ENCODE results near the gene HRH4.

DNA sequence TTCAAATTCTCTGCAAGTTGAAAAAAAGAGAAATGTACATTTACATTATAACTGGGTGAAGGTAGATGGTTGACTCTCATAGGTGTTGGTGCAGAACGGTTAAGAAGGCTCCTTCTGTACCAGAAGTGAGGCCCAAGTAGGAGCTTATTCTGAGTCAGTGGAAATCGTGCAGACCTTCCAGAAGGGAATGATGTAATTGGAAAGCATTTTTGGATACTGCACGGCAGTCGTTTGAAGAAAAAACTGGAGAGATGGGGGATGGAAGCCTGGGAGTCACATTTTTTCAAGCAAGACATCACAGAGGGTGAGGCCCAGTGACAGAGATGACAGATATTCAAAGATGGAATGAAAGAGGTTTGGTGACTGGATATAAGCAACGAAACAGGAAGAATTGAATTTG lies 39.4 kb downstream of the HRH4 start:
- TF ChIP-seq POLR2A (IDR thresholded peaks at IDR 0.05): no peak
- TF ChIP-seq, protein P1, sequence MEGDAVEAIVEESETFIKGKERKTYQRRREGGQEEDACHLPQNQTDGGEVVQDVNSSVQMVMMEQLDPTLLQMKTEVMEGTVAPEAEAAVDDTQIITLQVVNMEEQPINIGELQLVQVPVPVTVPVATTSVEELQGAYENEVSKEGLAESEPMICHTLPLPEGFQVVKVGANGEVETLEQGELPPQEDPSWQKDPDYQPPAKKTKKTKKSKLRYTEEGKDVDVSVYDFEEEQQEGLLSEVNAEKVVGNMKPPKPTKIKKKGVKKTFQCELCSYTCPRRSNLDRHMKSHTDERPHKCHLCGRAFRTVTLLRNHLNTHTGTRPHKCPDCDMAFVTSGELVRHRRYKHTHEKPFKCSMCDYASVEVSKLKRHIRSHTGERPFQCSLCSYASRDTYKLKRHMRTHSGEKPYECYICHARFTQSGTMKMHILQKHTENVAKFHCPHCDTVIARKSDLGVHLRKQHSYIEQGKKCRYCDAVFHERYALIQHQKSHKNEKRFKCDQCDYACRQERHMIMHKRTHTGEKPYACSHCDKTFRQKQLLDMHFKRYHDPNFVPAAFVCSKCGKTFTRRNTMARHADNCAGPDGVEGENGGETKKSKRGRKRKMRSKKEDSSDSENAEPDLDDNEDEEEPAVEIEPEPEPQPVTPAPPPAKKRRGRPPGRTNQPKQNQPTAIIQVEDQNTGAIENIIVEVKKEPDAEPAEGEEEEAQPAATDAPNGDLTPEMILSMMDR (IDR thresholded peaks at IDR 0.05 in 8 of 11, conservative IDR thresholded peaks at IDR 0.05 in 3 of 11): no peak
- TF ChIP-seq POLR2AphosphoS5 (IDR thresholded peaks at IDR 0.05): no peak
